Vagina (tissue), 2 donors: ENCODE results near the gene FNDC11. TPM values are rescaled to one million over a fixed set of nuclear protein-coding genes. Genes with fewer than 3 reads are reported as not detected.

Experiments
- DNase-seq, 2 donors: peaks; one replicate each; pipeline ENCODE4 v3.0.0-alpha.2; 2017; ENCODE audit errors: extremely low spot score in 2 of 2
- H3K27ac ChIP-seq: fragments of 200-600 bp; sonication (generic); one replicate; pipeline ENCODE4 v1.5.1; 2019
- H3K27me3 ChIP-seq: fragments of 200-600 bp; sonication (generic); one replicate; pipeline ENCODE4 v1.5.1; 2019
- H3K36me3 ChIP-seq, 2 donors: fragments of 200-600 bp; sonication (generic); one replicate each; pipeline ENCODE4 v1.5.1; 2017 to 2019
- H3K4me1 ChIP-seq: fragments of 200-600 bp; sonication (generic); one replicate; pipeline ENCODE4 v1.5.1; 2019
- H3K4me3 ChIP-seq, 2 donors: fragments of 200-600 bp; sonication (generic); 1 replicate in 1 of 2; 2 replicates in 1 of 2; pipeline ENCODE4 v1.5.1; 2016 to 2019
- H3K9me3 ChIP-seq: fragments of 200-600 bp; sonication (generic); one replicate; pipeline ENCODE4 v1.5.1; 2019
- POLR2A ChIP-seq, 2 donors: fragments of 450-650 bp; IDR thresholded peaks; one replicate each; pipeline ENCODE4 v1.6.1; 2017; ENCODE audit warnings: antibody characterized with exemption in 2 of 2, mild to moderate bottlenecking in 2 of 2, moderate library complexity in 2 of 2
- POLR2AphosphoS5 ChIP-seq, 2 donors: sonication (generic); formaldehyde crosslinking; IDR thresholded peaks; one replicate each; pipeline ENCODE4 v1.9.0; 2017; ENCODE audit warnings: antibody characterized with exemption in 2 of 2, mild to moderate bottlenecking in 2 of 2, low read depth in 1 of 2; ENCODE audit not compliant: insufficient read depth in 1 of 2
- intact Hi-C: fragments of 100-400 bp; cut with DNase I; formaldehyde crosslinking; loops from one replicate; pipeline ENCODE4 v1.15.1; 2023
- total RNA-seq: library from RNA; depleted of rRNA; stranded (reverse); fragments of >200 nt; gene quantifications from one replicate; pipeline ENCODE4 v1.2.3, GENCODE V29; 2016
- TF ChIP-seq, protein P1 (sequence below), 3 experiments: fragments of 450-650 bp in 2 of 3; fragments of 200-600 bp in 1 of 3; sonication (generic) in 1 of 3; IDR thresholded peaks; one replicate each; pipeline ENCODE4 v1.5.1; 2017 to 2019; ENCODE audit warnings: antibody characterized with exemption in 3 of 3, mild to moderate bottlenecking in 2 of 3, moderate library complexity in 2 of 3

The FNDC11 gene
- total RNA-seq, 1 donor from 2014 or later, result not detected

DNA sequence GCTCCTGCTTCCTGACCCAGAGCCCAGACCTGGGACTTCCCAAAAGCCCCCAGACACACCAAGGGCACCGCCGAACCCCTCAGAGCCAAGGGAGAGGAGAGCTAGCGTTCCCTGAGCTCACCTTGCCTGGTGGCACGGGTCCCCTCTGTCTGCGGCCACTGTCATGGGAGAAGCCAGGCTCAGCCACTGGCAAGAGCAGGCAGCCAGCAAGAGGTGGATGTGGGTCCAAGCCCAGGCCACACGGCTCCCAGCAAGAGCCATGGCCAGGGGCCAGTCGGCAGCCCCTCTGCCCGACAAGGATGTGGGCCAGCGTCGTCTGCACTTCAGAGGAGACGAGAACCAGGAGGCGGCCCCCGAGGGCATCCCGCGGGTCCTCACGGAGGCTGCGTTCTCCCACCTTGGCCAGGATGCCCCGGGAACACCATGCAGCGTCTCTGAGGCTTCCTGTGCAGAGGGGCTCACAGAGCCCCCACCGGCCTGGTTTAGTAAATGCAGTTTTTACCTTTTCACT lies 35.6 kb upstream of the FNDC11 start:
- no peak for TF ChIP-seq POLR2A (IDR thresholded peaks at IDR 0.05)
- TF ChIP-seq, protein P1, sequence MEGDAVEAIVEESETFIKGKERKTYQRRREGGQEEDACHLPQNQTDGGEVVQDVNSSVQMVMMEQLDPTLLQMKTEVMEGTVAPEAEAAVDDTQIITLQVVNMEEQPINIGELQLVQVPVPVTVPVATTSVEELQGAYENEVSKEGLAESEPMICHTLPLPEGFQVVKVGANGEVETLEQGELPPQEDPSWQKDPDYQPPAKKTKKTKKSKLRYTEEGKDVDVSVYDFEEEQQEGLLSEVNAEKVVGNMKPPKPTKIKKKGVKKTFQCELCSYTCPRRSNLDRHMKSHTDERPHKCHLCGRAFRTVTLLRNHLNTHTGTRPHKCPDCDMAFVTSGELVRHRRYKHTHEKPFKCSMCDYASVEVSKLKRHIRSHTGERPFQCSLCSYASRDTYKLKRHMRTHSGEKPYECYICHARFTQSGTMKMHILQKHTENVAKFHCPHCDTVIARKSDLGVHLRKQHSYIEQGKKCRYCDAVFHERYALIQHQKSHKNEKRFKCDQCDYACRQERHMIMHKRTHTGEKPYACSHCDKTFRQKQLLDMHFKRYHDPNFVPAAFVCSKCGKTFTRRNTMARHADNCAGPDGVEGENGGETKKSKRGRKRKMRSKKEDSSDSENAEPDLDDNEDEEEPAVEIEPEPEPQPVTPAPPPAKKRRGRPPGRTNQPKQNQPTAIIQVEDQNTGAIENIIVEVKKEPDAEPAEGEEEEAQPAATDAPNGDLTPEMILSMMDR (IDR thresholded peaks at IDR 0.05), result no peak
- no peak for TF ChIP-seq POLR2AphosphoS5 (IDR thresholded peaks at IDR 0.05; ENCODE audit: insufficient read depth in 1 of 2, low read depth in 1 of 2)
- no peak for DNase-seq
- no peak overlapping the region for H3K27ac ChIP-seq
- H3K9me3 ChIP-seq, result no peaks in the 10 kb centered on the region
- intact Hi-C loops, result no loop called here
- no peaks in the 10 kb centered on the region for H3K27me3 ChIP-seq
- peaks cover 35% of the 10 kb centered on the region for H3K4me1 ChIP-seq
- no peak overlapping the region for H3K4me3 ChIP-seq
- no peaks in the 10 kb centered on the region for H3K36me3 ChIP-seq

DNA sequence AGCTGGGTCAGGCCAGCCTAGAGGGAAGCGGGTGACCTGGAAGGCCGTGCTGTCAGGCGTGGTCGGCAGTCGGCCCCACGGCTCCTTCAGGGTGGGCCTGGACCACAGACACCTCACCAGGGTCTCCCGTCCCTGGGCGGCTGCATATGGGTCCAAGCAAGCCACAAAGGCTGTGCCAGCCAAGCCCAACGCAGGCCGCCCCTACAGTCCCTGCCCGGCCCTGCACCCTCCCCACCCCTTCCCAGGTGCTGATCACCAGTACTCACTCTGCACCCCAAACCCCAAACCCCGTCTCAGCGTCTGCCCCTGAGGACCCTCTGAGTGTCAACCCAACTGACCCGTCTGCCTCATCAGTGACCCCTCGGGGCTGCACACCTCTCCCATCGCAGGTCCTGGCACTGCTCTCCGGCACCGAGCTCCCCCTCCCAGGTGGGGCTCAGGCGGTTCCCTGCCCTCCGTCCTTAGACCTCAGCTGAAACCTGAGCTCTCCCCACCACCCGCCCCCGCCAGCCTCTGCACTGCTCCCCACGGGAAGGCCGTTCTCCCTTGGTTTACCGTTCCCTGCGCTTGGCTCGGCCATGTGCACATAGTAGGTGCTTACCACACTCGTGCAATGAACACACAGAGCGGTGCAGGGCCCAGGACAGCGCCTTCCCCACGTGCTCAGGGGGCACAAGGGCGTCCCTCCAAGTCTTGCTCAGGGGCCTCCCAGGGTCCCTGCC lies 34.9 kb upstream of the FNDC11 start:
- intact Hi-C loops, result no loop called here
- H3K4me3 ChIP-seq, result peak overlapping the region; percentile 58 to 94
- DNase-seq, result no peak
- peak overlapping the region; percentile 97 for H3K27ac ChIP-seq
- H3K9me3 ChIP-seq, result no peaks in the 10 kb centered on the region
- H3K4me1 ChIP-seq, result peaks cover 35% of the 10 kb centered on the region
- TF ChIP-seq POLR2AphosphoS5 (IDR thresholded peaks at IDR 0.05; ENCODE audit: insufficient read depth in 1 of 2, low read depth in 1 of 2) (no peak), POLR2A (IDR thresholded peaks at IDR 0.05) (no peak)
- TF ChIP-seq, protein P1 (IDR thresholded peaks at IDR 0.05), result no peak
- no peaks in the 10 kb centered on the region for H3K36me3 ChIP-seq
- no peaks in the 10 kb centered on the region for H3K27me3 ChIP-seq

GRCh38 chr20:63519668-63520503 lies 34.1 kb upstream of the FNDC11 start:
- intact Hi-C loops, result no loop called here

GRCh38 chr20:63520504-63520933 lies 33.4 kb upstream of the FNDC11 start, which contains the start of gene PPDPF:
Gene PPDPF (plus strand): TSS chr20:63520765. CDS start chr20:63521309, 544 bp downstream.
- H3K9me3 ChIP-seq, result no peaks in the 10 kb centered on the region
- H3K4me3 ChIP-seq, result peak within 1 kb of the TSS; percentile 58 to 94
- H3K27ac ChIP-seq, result peak within 1 kb of the TSS; percentile 97
- TF ChIP-seq POLR2AphosphoS5 (IDR thresholded peaks at IDR 0.05; ENCODE audit: insufficient read depth in 1 of 2, low read depth in 1 of 2) (peak in 1 of 2 donors; percentile 67), POLR2A (IDR thresholded peaks at IDR 0.05) (peak in 1 of 2 donors; percentile 93)
- TF ChIP-seq, protein P1 (IDR thresholded peaks at IDR 0.05), result no peak
- H3K4me1 ChIP-seq, result peaks cover 35% of the 10 kb centered on the region
- no peaks in the 10 kb centered on the region for H3K27me3 ChIP-seq
- no peaks in the 10 kb centered on the region for H3K36me3 ChIP-seq
- no peak for DNase-seq
- intact Hi-C loops, result no loop called here

More at GRCh38 chr20:63519668-63520503, 34.1 kb upstream of the FNDC11 start:
- peak overlapping the region; percentile 58 to 94 for H3K4me3 ChIP-seq
- H3K4me1 ChIP-seq, result peaks cover 35% of the 10 kb centered on the region
- H3K9me3 ChIP-seq, result no peaks in the 10 kb centered on the region
- TF ChIP-seq, protein P1 (IDR thresholded peaks at IDR 0.05), result no peak
- TF ChIP-seq POLR2AphosphoS5 (IDR thresholded peaks at IDR 0.05; ENCODE audit: insufficient read depth in 1 of 2, low read depth in 1 of 2) (peak in 1 of 2 donors; percentile 38), POLR2A (IDR thresholded peaks at IDR 0.05) (no peak)
- DNase-seq, result no peak
- H3K27ac ChIP-seq, result peak overlapping the region; percentile 97
- H3K36me3 ChIP-seq, result no peaks in the 10 kb centered on the region
- no peaks in the 10 kb centered on the region for H3K27me3 ChIP-seq
